GM23248 (cell line): ENCODE data around the gene PUS1.

ENCODE experiments used
- EZH2 ChIP-seq: fragments of 200-600 bp; sonication (generic); IDR thresholded peaks from 2 replicates; pipeline ENCODE4 v1.6.1; 2018; ENCODE audit warnings: antibody characterized with exemption, mild to moderate bottlenecking; ENCODE audit not compliant: insufficient read depth, poor library complexity, severe bottlenecking
- EZH2phosphoT487 ChIP-seq: fragments of 200-600 bp; sonication (generic); IDR thresholded peaks from 2 replicates; pipeline ENCODE4 v1.6.1; 2018; ENCODE audit warnings: antibody characterized with exemption, moderate library complexity, mild to moderate bottlenecking, low read depth; ENCODE audit not compliant: insufficient read depth

- TF ChIP-seq EZH2 (no peak), EZH2phosphoT487 (no peak)
Measured at GRCh38 chr12:131911028-131911650, 17.9 kb upstream of the PUS1 start.
